Subcutaneous abdominal adipose tissue (tissue), 5 donors: Measurements from ENCODE around the gene IRX6.

ENCODE experiments used
- H3K27ac ChIP-seq: one replicate; pipeline ENCODE4 v1.7.0; 2013; ENCODE audit warnings: low read depth, mild to moderate bottlenecking, inconsistent platforms, low read length, moderate library complexity
- H3K27me3 ChIP-seq, 5 donors: one replicate each; pipeline ENCODE4 v1.7.0; 2013; ENCODE audit warnings: low read length in 5 of 5, inconsistent platforms in 1 of 5; ENCODE audit not compliant: control insufficient read depth in 5 of 5, insufficient read depth in 4 of 5
- H3K36me3 ChIP-seq, 5 donors: one replicate each; pipeline ENCODE4 v1.7.0; 2013; ENCODE audit warnings: low read length in 5 of 5; ENCODE audit not compliant: control insufficient read depth in 5 of 5, insufficient read depth in 5 of 5
- H3K4me1 ChIP-seq, 5 donors: one replicate each; pipeline ENCODE4 v1.7.0; 2013; ENCODE audit warnings: low read length in 5 of 5, mild to moderate bottlenecking in 3 of 5, moderate library complexity in 1 of 5; ENCODE audit not compliant: control insufficient read depth in 5 of 5, insufficient read depth in 5 of 5
- H3K4me3 ChIP-seq, 5 donors: one replicate each; pipeline ENCODE4 v1.7.0; 2013; ENCODE audit warnings: low read length in 5 of 5, low read depth in 1 of 5
- H3K9ac ChIP-seq, 5 donors: one replicate each; pipeline ENCODE4 v1.7.0; 2013; ENCODE audit warnings: low read length in 5 of 5, mild to moderate bottlenecking in 4 of 5, moderate library complexity in 3 of 5
- H3K9me3 ChIP-seq, 5 donors: one replicate each; pipeline ENCODE4 v1.7.0; 2013; ENCODE audit warnings: low read length in 5 of 5; ENCODE audit not compliant: control insufficient read depth in 5 of 5
- donor health status: healthy.
- donor health status: healthy.
- donor health status: healthy.
- donor health status: healthy.
- donor health status: healthy.

Gene IRX6

DNA sequence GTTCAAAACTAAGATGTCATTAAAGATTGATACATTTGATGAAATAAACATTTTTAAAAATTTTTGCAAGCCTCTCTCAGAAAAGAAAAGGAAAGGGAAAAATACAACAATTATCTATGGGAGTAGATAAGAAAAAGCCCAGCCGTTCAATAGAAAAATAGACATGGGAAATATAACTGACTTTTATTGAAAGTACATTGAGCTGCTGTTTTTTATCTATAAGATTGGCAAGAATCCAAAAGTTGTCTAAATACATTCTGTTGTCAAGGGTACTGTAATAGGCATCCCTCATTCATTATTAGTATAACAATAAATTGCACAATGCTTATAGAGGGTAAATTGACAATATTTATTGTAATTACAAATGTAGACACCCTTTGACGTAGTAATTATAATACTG, 38.4 kb upstream of the IRX6 start:
- no peak overlapping the region for H3K27ac ChIP-seq
- no peak overlapping the region for H3K9ac ChIP-seq
- H3K27me3 ChIP-seq, result peaks cover 0 to 3% (median 0%) of the 10 kb centered on the region in 5 donors
- peaks cover 0 to 5% (median 3%) of the 10 kb centered on the region in 5 donors for H3K4me1 ChIP-seq
- H3K36me3 ChIP-seq, result no peaks in the 10 kb centered on the region
- H3K4me3 ChIP-seq, result no peak overlapping the region
- H3K9me3 ChIP-seq, result peaks cover 0 to 9% (median 6%) of the 10 kb centered on the region in 5 donors

DNA sequence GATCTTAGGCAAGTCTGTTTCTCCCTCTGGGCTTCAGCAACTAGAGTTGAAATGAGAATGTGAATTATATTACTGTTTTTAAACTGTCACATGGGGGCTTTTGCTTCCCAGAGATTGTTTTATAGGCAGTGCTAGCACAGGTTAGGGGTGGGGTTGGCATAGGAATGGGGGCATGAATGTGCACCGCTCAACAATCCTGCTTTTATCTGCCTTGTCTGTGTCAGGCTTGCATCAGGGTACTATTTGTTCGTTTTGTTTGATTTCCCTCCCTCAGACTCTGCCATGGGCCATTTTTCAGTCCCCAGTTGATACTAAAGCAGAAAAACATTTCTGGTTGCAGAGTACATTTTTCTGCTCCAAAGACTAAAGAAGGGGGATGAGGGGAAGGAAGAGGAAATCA, 34.6 kb upstream of the IRX6 start:
- no peak overlapping the region for H3K9ac ChIP-seq
- peaks cover 0 to 3% (median 0%) of the 10 kb centered on the region in 5 donors for H3K27me3 ChIP-seq
- H3K4me1 ChIP-seq, result no peaks in the 10 kb centered on the region
- H3K36me3 ChIP-seq, result no peaks in the 10 kb centered on the region
- no peak overlapping the region for H3K4me3 ChIP-seq
- no peak overlapping the region for H3K27ac ChIP-seq
- H3K9me3 ChIP-seq, result peaks cover 0 to 9% (median 6%) of the 10 kb centered on the region in 5 donors

DNA sequence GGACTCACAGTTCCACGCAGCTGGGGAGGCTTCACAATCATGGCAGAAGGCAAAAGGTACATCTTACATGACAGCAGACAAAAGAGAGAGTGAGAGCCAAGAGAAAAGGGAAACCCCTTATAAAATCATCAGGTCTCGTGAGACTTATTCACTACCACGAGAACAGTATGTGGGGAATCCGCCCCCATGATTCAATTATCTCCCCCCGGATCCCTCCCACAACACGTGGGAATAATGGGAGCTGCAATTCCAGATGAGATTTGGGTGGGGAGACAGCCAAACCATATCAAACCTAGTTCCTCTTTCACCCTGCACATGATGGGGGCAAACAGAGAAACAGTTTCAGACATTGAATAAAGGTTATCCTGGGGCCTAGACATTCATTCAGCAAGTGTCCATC, 32.2 kb upstream of the IRX6 start:
- Histone ChIP-seq H3K4me3 (no peak overlapping the region), H3K9me3 (peaks cover 0 to 9% (median 6%) of the 10 kb centered on the region in 5 donors), H3K27ac (no peak overlapping the region), H3K27me3 (no peaks in the 10 kb centered on the region), H3K36me3 (no peaks in the 10 kb centered on the region), H3K4me1 (no peaks in the 10 kb centered on the region), H3K9ac (no peak overlapping the region)

DNA sequence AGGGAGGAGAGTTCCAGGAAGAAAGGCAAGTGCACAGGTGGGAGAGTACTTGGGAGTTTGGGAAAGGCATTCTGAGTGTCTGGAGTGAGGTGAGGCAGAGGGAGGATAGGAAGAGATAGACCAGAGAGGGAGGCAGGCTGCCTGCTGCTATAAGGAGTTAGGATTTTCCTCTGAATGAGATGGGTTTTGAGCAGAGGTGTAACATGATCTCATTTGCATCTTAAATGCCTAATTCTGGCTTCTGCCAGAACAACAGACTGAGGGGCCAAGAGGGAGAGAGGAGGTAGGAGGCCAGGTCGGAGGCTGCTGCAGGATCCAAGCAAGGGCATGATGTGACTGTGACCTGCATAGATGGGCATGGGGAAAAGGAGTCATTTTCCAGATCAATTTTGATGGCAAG, 31.5 kb upstream of the IRX6 start:
- Histone ChIP-seq H3K27ac (no peak overlapping the region), H3K27me3 (no peaks in the 10 kb centered on the region), H3K36me3 (no peaks in the 10 kb centered on the region), H3K9ac (no peak overlapping the region), H3K4me1 (no peaks in the 10 kb centered on the region), H3K4me3 (no peak overlapping the region), H3K9me3 (peaks cover 0 to 9% (median 6%) of the 10 kb centered on the region in 5 donors)

DNA sequence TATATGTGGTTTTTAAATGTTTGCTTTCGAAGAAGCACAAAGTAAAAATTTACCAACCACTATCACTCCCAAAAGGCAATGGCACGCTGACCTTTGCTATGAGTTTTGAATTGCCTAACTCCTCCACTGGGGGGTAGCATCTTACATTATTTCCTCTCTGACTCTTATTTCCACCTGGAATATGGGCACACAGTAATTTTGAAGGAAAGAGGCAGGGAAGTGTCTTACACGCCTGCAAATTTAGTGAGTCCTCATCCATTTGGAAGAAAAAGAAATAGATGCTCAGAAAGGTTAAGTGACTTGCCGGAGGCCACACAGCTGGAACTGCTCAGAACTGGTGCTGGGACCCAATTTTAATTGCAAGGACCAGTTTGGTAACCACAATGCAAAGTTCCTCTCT, 29.9 kb upstream of the IRX6 start:
- no peak overlapping the region for H3K4me3 ChIP-seq
- no peaks in the 10 kb centered on the region for H3K36me3 ChIP-seq
- peaks cover 0 to 3% (median 0%) of the 10 kb centered on the region in 5 donors for H3K9me3 ChIP-seq
- H3K27ac ChIP-seq, result no peak overlapping the region
- no peaks in the 10 kb centered on the region for H3K4me1 ChIP-seq
- H3K27me3 ChIP-seq, result no peaks in the 10 kb centered on the region
- no peak overlapping the region for H3K9ac ChIP-seq

DNA sequence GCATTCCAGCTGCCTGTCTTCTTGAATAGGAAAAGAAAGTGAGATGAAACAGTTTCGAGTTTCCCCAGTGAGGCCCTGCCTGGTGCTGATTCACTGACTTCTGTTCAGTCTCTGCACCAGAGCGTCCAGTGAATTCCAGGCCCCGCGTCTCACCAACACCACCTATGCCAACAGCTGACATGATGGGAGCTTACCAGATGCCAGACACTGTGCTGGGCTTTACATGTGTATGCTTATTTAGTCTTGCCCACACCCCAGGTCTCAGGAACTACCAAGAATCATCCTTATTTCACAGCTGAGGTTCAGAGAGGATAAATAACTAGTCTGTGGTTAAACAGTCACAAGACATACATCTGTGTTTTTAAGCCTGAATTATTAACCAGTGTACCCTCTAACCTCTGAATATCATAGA, 29.1 kb upstream of the IRX6 start:
- Histone ChIP-seq H3K9ac (no peak overlapping the region), H3K27ac (no peak overlapping the region), H3K36me3 (no peaks in the 10 kb centered on the region), H3K4me3 (no peak overlapping the region), H3K27me3 (no peaks in the 10 kb centered on the region), H3K4me1 (no peaks in the 10 kb centered on the region), H3K9me3 (no peaks in the 10 kb centered on the region)

DNA sequence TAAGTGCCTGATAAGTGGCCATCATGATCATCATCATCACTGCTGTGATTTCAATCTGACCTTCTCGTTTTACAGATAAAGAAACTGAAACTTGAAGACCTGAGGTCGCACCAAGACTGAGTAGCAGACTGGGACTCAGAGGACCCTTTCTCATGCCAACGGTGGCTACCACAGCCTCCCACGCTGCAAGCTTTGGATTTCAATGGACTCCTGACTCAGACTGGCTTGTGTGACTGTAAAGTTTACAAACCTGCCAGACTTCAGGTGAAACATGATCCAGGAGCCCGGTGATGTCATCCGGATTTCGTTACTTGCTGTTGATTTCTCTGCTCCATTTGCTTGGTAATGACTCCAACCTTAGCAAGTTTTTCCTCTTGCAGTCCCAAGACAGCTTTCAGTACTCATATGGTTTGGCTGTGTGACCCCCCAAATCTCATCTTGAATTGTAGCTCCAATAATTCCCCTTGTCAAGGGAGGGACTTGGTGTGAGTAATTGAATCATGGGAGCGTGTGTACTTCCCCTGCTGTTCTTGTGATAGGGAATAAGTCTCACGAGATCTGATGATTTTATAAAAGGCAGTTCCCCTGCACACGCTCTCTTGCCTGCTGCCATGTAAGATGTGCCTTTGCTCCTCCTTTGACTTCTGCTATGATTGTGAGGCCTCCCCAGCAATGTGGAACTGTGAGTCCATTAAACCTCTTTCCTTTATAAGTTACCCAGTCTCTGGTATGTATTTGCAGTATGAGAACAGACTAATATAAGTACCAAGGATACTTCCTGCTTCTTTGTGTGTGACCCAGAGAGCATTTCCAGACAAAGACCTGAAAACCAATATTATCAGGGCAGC, 26.7 kb upstream of the IRX6 start:
- Histone ChIP-seq H3K36me3 (no peaks in the 10 kb centered on the region), H3K4me3 (no peak overlapping the region), H3K27ac (no peak overlapping the region), H3K4me1 (no peaks in the 10 kb centered on the region), H3K9me3 (no peaks in the 10 kb centered on the region), H3K27me3 (peaks cover 0 to 7% (median 3%) of the 10 kb centered on the region in 5 donors), H3K9ac (no peak overlapping the region)

DNA sequence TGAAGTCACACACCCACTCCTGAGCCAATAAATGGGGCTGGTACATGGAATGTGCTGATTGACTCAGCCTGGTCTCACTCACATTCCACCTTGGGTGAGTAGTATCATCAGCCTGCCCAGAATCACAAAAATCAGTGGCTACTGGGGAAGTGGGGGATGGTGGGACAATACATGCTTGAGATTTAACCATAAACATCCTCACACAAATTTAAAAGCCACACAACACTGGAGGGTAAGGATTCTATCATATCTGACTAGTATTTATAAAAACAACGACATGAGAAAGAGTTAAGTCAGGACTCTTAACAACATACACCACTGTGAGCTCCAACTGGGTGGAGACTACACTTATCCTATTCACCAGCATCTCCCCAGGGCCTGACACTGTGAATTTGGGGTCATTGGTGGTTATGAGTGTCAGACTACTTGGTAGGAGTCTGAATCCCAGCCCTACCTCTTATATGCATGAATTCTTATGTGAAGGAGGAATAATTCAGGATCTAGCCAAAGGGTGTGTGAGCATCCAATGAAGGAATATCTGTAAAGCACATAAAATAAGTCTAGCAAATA, 26.0 kb upstream of the IRX6 start:
- no peaks in the 10 kb centered on the region for H3K4me1 ChIP-seq
- no peak overlapping the region for H3K9ac ChIP-seq
- no peaks in the 10 kb centered on the region for H3K9me3 ChIP-seq
- H3K27ac ChIP-seq, result no peak overlapping the region
- no peak overlapping the region for H3K4me3 ChIP-seq
- H3K36me3 ChIP-seq, result no peaks in the 10 kb centered on the region
- H3K27me3 ChIP-seq, result peaks cover 4 to 13% (median 7%) of the 10 kb centered on the region in 5 donors

DNA sequence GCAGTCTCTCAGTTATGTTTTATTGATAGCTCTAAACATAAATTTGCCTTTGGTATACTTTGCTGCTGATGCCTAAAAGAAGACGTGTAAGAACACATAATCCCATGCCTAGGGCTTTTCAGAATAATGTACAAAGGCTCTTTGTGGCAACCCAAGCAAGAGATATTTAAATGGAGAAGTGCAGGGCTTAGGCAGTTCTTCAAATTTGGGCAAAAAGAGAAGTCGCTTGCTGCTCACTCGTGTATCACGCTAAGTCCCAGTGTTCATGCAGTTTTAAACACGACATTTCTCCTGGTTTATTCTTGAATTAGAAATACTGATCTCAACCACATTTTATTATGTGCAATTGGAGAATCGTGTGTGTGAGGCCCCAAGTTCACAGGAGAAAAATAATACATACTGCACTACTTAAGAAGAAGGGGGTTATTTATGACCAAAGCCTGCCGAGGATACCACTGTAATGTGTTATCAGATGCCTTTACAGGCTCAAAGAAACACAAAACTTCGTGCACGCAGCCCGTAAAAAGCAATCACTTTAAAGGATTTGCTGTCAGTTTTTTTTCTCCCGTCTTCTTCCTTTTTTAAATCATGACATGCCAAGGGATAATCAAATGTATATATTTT, 22.5 kb upstream of the IRX6 start:
- Histone ChIP-seq H3K36me3 (no peaks in the 10 kb centered on the region), H3K4me3 (no peak overlapping the region), H3K4me1 (no peaks in the 10 kb centered on the region), H3K9me3 (no peaks in the 10 kb centered on the region), H3K27me3 (peaks cover 4 to 13% (median 7%) of the 10 kb centered on the region in 5 donors), H3K9ac (no peak overlapping the region), H3K27ac (no peak overlapping the region)

DNA sequence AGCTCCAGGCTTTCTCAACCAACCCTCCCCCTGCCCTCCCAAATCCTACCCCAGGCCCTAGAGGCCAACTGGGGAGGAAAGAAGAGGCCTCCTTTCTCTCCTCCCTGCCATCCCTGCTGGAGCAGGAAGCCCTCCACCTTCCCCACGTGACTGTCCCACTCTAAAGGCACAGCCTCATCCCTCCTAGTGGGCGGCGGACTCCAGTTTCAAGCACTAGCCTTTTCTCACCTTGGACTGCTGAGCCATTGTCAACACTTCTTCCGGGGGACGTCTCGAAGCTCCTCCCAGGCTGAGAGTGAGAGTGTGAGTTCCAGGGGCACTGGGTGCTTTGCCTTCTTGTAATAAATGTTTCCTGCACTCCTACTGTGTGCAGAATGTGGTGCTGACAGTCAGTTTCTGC, 21.4 kb upstream of the IRX6 start:
- Histone ChIP-seq H3K9me3 (no peaks in the 10 kb centered on the region), H3K36me3 (no peaks in the 10 kb centered on the region), H3K4me1 (no peaks in the 10 kb centered on the region), H3K27ac (no peak overlapping the region), H3K4me3 (no peak overlapping the region), H3K9ac (no peak overlapping the region), H3K27me3 (peaks cover 4 to 13% (median 7%) of the 10 kb centered on the region in 5 donors)
